Neural cell (in vitro differentiated cells): ENCODE results near the gene GPRIN1. TPM values are rescaled to one million over a fixed set of nuclear protein-coding genes. Genes with fewer than 3 reads are reported as not detected.

ENCODE experiments used
- H2AFZ ChIP-seq: fragments of 200-600, 300-800 bp; sonication (generic), shearing (Covaris generic); 2 replicates; pipeline ENCODE4 v1.6.0; 2014; ENCODE audit warnings: low read depth, mild to moderate bottlenecking, antibody characterized with exemption, low read length, moderate library complexity
- H3F3A ChIP-seq: fragments of 200-600 bp; shearing (Covaris generic); 2 replicates; pipeline ENCODE4 v1.6.1; 2016; ENCODE audit warnings: mild to moderate bottlenecking, moderate library complexity, mixed read lengths, antibody characterized with exemption, low read length; ENCODE audit not compliant: insufficient read depth, poor library complexity, severe bottlenecking
- H3K27ac ChIP-seq: fragments of 200-600, 300-800 bp; sonication (generic), shearing (Covaris generic); 2 replicates; pipeline ENCODE4 v1.5.1; 2014; ENCODE audit warnings: mild to moderate bottlenecking, low read length, moderate library complexity
- H3K27me3 ChIP-seq: fragments of 300-800, 200-600 bp; sonication (generic), shearing (Covaris generic); 2 replicates; pipeline ENCODE4 v1.6.0; 2014; ENCODE audit warnings: mild to moderate bottlenecking, low read depth, low read length, moderate library complexity; ENCODE audit not compliant: insufficient read depth
- H3K36me3 ChIP-seq: fragments of 300-800, 200-600 bp; sonication (generic), shearing (Covaris generic); 2 replicates; pipeline ENCODE4 v1.5.1; 2014; ENCODE audit warnings: mild to moderate bottlenecking, antibody characterized with exemption, low read length, moderate library complexity; ENCODE audit not compliant: insufficient read depth
- H3K4me2 ChIP-seq: fragments of 300-800, 200-600 bp; sonication (generic), shearing (Covaris generic); 2 replicates; pipeline ENCODE4 v1.6.0; 2014; ENCODE audit warnings: mild to moderate bottlenecking, low read length
- H3K4me3 ChIP-seq: fragments of 300-800, 200-600 bp; sonication (generic), shearing (Covaris generic); 2 replicates; pipeline ENCODE4 v1.5.1; 2014; ENCODE audit warnings: mild to moderate bottlenecking, low read length, moderate library complexity
- H3K79me2 ChIP-seq: fragments of 200-600 bp; shearing (Covaris generic); replicated peaks from 2 replicates; pipeline ENCODE4 v1.6.0; 2014; ENCODE audit warnings: mild to moderate bottlenecking, low read length, moderate library complexity; ENCODE audit not compliant: insufficient read depth
- H3K9ac ChIP-seq: fragments of 300-800, 200-600 bp; sonication (generic), shearing (Covaris generic); 2 replicates; pipeline ENCODE4 v1.6.1; 2016; ENCODE audit warnings: mild to moderate bottlenecking, low read length, mixed read lengths
- H3K9me2 ChIP-seq: fragments of 200-600 bp; shearing (Covaris generic); 2 replicates; pipeline ENCODE4 v1.6.1; 2016; ENCODE audit warnings: mild to moderate bottlenecking, low read length, mixed read lengths; ENCODE audit not compliant: insufficient read depth
- H3K9me3 ChIP-seq: fragments of 200-600, 300-800 bp; sonication (generic), shearing (Covaris generic); 2 replicates; pipeline ENCODE4 v1.6.1; 2016; ENCODE audit warnings: mild to moderate bottlenecking, mixed run types, low read length, moderate library complexity, mixed read lengths
- H4K20me1 ChIP-seq: fragments of 200-600 bp; shearing (Covaris generic); 2 replicates; pipeline ENCODE4 v1.6.1; 2016; ENCODE audit warnings: mild to moderate bottlenecking, mixed run types; ENCODE audit not compliant: insufficient read depth
- EP300 ChIP-seq: fragments of 450-650 bp; conservative IDR thresholded peaks from 2 replicates; pipeline ENCODE4 v1.6.1; 2014; ENCODE audit warnings: antibody characterized with exemption, mild to moderate bottlenecking, moderate library complexity; ENCODE audit not compliant: poor library complexity, severe bottlenecking
- EZH2 ChIP-seq: fragments of 200-600, 300-800 bp; shearing (Covaris generic), sonication (generic); IDR thresholded peaks from 2 replicates; pipeline ENCODE4 v1.6.1; 2014; ENCODE audit warnings: antibody characterized with exemption, low read length, borderline replicate concordance, mild to moderate bottlenecking; ENCODE audit not compliant: insufficient read depth, poor library complexity, severe bottlenecking
- MXI1 ChIP-seq: fragments of 450-650 bp; conservative IDR thresholded peaks from 2 replicates; pipeline ENCODE4 v1.6.1; 2014; ENCODE audit warnings: antibody characterized with exemption, mild to moderate bottlenecking; ENCODE audit not compliant: poor library complexity, severe bottlenecking
- POLR2AphosphoS5 ChIP-seq: IDR thresholded peaks from 2 replicates; pipeline ENCODE4 v1.6.1; 2012
- RAD21 ChIP-seq: fragments of 450-650 bp; conservative IDR thresholded peaks from 2 replicates; pipeline ENCODE4 v1.6.1; 2014; ENCODE audit warnings: antibody characterized with exemption, mild to moderate bottlenecking, moderate library complexity
- SMC3 ChIP-seq: fragments of 450-650 bp; conservative IDR thresholded peaks from 2 replicates; pipeline ENCODE4 v1.6.1; 2014; ENCODE audit warnings: antibody characterized with exemption, mild to moderate bottlenecking, moderate library complexity; ENCODE audit not compliant: poor library complexity
- TAF1 ChIP-seq: IDR thresholded peaks from 2 replicates; pipeline ENCODE4 v1.6.1; 2012; ENCODE audit warnings: low read depth
- polyA plus RNA-seq: library from polyadenylated mRNA; depleted of rRNA; stranded (reverse); fragments of >200 nt; gene quantifications from 2 replicates; pipeline ENCODE4 v1.2.3, GENCODE V29; 2014
- TF ChIP-seq, protein P1 (sequence below): fragments of 450-650 bp; IDR thresholded peaks from 2 replicates; pipeline ENCODE4 v1.5.1; 2014; ENCODE audit warnings: antibody characterized with exemption, mild to moderate bottlenecking, moderate library complexity; ENCODE audit not compliant: poor library complexity, severe bottlenecking
- TF ChIP-seq, protein P2 (sequence below): IDR thresholded peaks from 2 replicates; pipeline ENCODE4 v1.6.1; 2012; ENCODE audit warnings: borderline replicate concordance

GPRIN1 gene
- polyA plus RNA-seq, 1 donor from 2014 or later, result 32.3 TPM

DNA sequence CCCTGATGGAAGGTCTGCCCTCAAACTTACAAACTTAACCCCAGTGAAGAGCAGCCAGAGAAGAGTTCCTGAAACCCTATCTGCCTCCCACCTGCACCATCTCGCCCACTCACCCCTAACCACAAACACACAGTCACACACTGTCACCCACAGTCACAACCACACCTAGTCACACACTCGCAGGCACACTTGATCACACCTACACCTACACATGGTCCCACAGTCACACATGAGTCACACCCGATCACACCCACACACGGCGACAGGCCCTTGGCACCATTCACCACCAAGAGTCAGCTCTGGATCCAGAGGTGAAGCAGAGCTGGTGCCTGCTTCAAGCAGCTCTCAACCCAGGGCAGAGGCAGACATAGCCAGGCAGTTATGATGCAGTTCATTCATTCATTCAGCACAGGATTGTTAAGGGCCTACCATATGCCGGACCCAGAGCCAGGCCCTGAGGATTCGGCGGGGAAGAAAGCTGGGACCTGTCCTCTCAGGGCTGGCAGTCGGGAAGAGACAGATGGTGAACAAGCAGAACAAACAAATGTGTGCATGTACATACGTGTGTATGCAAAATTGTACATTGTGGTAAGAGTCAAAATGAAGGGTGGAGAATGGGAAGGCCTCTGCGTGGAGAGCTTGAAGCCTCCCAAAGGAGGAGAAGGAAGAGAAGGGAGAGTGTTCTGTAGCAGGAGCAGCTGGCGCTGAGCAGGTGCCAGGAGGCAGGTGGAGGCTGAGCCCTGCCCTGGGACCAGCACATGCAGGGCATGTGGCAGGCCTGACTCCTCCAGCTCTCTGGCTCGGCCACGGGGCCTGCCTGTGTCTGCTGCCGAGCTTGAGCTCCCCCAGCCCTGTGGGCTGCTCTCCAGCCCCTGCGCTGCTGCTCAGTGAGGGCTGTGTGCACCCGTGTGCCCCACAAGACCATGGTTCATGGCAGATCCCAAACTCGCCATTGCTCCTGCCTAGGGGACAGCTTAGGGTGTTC is 43.7 kb upstream of the GPRIN1 start:
- Histone ChIP-seq H3K9me2 (no peaks in the 10 kb centered on the region), H3F3A (no peaks in the 10 kb centered on the region), H3K9ac (no peak overlapping the region), H3K36me3 (no peaks in the 10 kb centered on the region), H3K27ac (no peak overlapping the region), H2AFZ (no peak overlapping the region), H3K27me3 (no peaks in the 10 kb centered on the region), H4K20me1 (no peaks in the 10 kb centered on the region), H3K4me3 (no peak overlapping the region), H3K4me2 (no peak overlapping the region), H3K79me2 (peaks cover 2% of the 10 kb centered on the region), H3K9me3 (no peaks in the 10 kb centered on the region)
- TF ChIP-seq, protein P1, sequence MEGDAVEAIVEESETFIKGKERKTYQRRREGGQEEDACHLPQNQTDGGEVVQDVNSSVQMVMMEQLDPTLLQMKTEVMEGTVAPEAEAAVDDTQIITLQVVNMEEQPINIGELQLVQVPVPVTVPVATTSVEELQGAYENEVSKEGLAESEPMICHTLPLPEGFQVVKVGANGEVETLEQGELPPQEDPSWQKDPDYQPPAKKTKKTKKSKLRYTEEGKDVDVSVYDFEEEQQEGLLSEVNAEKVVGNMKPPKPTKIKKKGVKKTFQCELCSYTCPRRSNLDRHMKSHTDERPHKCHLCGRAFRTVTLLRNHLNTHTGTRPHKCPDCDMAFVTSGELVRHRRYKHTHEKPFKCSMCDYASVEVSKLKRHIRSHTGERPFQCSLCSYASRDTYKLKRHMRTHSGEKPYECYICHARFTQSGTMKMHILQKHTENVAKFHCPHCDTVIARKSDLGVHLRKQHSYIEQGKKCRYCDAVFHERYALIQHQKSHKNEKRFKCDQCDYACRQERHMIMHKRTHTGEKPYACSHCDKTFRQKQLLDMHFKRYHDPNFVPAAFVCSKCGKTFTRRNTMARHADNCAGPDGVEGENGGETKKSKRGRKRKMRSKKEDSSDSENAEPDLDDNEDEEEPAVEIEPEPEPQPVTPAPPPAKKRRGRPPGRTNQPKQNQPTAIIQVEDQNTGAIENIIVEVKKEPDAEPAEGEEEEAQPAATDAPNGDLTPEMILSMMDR, result no peak
- TF ChIP-seq RAD21 (no peak), TAF1 (no peak), POLR2AphosphoS5 (no peak)

DNA sequence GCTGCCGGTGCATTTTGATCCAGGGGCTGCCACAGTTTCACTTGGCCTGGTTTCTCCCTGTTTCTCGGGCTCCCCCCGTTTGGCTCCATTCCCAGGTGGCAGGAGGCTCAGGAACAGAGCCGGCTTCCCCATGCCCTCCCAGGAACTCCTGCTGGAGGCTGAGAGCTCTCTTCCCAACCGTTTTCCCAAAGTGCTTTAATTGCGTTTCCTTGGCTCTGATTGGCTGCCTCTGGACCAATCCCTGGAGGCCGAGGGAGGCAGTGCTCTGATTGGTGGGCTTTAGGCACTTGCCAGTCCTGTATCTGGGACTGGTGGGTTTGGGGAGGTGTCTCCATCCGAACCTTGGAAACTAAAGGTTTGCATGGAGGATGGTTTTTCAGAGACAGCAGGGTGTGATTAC is 42.2 kb upstream of the GPRIN1 start:
- no peak overlapping the region for H3K4me2 ChIP-seq
- peaks cover 9% of the 10 kb centered on the region for H3K79me2 ChIP-seq
- H3K9me2 ChIP-seq, result no peaks in the 10 kb centered on the region
- H3K4me3 ChIP-seq, result no peak overlapping the region
- H2AFZ ChIP-seq, result no peak overlapping the region
- no peaks in the 10 kb centered on the region for H3K9me3 ChIP-seq
- H3K27me3 ChIP-seq, result no peaks in the 10 kb centered on the region
- H3F3A ChIP-seq, result no peaks in the 10 kb centered on the region
- H4K20me1 ChIP-seq, result no peaks in the 10 kb centered on the region
- TF ChIP-seq RAD21 (no peak), MXI1 (no peak), EZH2 (no peak), SMC3 (no peak), EP300 (no peak), POLR2AphosphoS5 (no peak), TAF1 (no peak)
- TF ChIP-seq, protein P1, result no peak
- TF ChIP-seq, protein P2, sequence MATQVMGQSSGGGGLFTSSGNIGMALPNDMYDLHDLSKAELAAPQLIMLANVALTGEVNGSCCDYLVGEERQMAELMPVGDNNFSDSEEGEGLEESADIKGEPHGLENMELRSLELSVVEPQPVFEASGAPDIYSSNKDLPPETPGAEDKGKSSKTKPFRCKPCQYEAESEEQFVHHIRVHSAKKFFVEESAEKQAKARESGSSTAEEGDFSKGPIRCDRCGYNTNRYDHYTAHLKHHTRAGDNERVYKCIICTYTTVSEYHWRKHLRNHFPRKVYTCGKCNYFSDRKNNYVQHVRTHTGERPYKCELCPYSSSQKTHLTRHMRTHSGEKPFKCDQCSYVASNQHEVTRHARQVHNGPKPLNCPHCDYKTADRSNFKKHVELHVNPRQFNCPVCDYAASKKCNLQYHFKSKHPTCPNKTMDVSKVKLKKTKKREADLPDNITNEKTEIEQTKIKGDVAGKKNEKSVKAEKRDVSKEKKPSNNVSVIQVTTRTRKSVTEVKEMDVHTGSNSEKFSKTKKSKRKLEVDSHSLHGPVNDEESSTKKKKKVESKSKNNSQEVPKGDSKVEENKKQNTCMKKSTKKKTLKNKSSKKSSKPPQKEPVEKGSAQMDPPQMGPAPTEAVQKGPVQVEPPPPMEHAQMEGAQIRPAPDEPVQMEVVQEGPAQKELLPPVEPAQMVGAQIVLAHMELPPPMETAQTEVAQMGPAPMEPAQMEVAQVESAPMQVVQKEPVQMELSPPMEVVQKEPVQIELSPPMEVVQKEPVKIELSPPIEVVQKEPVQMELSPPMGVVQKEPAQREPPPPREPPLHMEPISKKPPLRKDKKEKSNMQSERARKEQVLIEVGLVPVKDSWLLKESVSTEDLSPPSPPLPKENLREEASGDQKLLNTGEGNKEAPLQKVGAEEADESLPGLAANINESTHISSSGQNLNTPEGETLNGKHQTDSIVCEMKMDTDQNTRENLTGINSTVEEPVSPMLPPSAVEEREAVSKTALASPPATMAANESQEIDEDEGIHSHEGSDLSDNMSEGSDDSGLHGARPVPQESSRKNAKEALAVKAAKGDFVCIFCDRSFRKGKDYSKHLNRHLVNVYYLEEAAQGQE, result no peak
- no peak overlapping the region for H3K27ac ChIP-seq
- H3K36me3 ChIP-seq, result no peaks in the 10 kb centered on the region
- H3K9ac ChIP-seq, result no peak overlapping the region
